Parathyroid adenoma (tissue), 2 donors: ENCODE results near the gene TMCC1.
"Not testable (repeated sequence)": the region's sequence is repeated elsewhere in the genome, so short reads cannot be mapped to it uniquely, and the experiment has no call there.

ENCODE experiments used
- H2AFZ ChIP-seq: fragments of 300-600 bp; sonication (generic); one replicate; pipeline ENCODE4 v1.7.0; 2017; ENCODE audit warnings: antibody characterized with exemption, mild to moderate bottlenecking
- H3K27ac ChIP-seq: fragments of 300-600 bp; sonication (generic); one replicate; pipeline ENCODE4 v1.7.0; 2017
- H3K27me3 ChIP-seq: fragments of 300-600 bp; sonication (generic); one replicate; pipeline ENCODE4 v1.7.0; 2017; ENCODE audit warnings: low read length; ENCODE audit not compliant: control insufficient read depth, insufficient read depth
- H3K36me3 ChIP-seq: fragments of 300-600 bp; sonication (generic); one replicate; pipeline ENCODE4 v1.7.0; 2017; ENCODE audit warnings: low read length; ENCODE audit not compliant: control insufficient read depth, insufficient read depth
- H3K4me1 ChIP-seq: fragments of 300-600 bp; sonication (generic); one replicate; pipeline ENCODE4 v1.7.0; 2017; ENCODE audit warnings: control low read depth
- H3K4me2 ChIP-seq: fragments of 300-600 bp; sonication (generic); one replicate; pipeline ENCODE4 v1.7.0; 2017; ENCODE audit warnings: low read length
- H3K4me3 ChIP-seq: fragments of 300-600 bp; sonication (generic); one replicate; pipeline ENCODE4 v1.7.0; 2017; ENCODE audit warnings: low read depth, low read length
- H3K79me2 ChIP-seq: fragments of 300-600 bp; sonication (generic); one replicate; pipeline ENCODE4 v1.7.0; 2017; ENCODE audit warnings: control low read depth
- H3K9ac ChIP-seq: fragments of 300-600 bp; sonication (generic); one replicate; pipeline ENCODE4 v1.7.0; 2017; ENCODE audit warnings: mild to moderate bottlenecking
- H3K9me3 ChIP-seq: fragments of 300-600 bp; sonication (generic); one replicate; pipeline ENCODE4 v1.7.0; 2017; ENCODE audit warnings: low read length; ENCODE audit not compliant: control insufficient read depth
- TF ChIP-seq, protein P1 (sequence below): fragments of 300-600 bp; sonication (generic); IDR thresholded peaks from one replicate; pipeline ENCODE4 v1.7.0; 2017; ENCODE audit warnings: antibody characterized with exemption, mild to moderate bottlenecking
- donor health status: primary hyperparathyroidism.

Gene TMCC1

DNA sequence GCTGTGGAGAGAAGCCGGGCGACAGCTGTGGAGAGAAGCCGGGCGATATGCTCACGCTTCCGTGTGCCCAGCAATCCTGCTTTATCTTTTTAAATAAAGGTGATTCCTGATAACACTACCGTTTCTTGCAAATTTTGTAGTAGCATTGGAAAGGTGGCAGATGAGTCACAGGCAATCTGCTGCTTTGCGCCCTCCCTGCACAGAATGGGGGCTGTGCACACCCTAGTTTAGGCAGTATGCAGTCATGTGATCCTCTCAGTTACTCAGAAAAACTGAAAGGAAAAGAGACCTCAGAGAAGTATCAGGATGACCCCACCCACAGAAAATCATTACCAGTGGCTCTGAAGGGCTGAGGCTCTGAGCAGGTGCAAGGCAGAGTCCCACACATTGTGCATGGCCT, 24.9 kb upstream of the TMCC1 start:
- no peaks in the 10 kb centered on the region for H3K27me3 ChIP-seq
- no peak overlapping the region for H3K9ac ChIP-seq
- TF ChIP-seq, protein P1, sequence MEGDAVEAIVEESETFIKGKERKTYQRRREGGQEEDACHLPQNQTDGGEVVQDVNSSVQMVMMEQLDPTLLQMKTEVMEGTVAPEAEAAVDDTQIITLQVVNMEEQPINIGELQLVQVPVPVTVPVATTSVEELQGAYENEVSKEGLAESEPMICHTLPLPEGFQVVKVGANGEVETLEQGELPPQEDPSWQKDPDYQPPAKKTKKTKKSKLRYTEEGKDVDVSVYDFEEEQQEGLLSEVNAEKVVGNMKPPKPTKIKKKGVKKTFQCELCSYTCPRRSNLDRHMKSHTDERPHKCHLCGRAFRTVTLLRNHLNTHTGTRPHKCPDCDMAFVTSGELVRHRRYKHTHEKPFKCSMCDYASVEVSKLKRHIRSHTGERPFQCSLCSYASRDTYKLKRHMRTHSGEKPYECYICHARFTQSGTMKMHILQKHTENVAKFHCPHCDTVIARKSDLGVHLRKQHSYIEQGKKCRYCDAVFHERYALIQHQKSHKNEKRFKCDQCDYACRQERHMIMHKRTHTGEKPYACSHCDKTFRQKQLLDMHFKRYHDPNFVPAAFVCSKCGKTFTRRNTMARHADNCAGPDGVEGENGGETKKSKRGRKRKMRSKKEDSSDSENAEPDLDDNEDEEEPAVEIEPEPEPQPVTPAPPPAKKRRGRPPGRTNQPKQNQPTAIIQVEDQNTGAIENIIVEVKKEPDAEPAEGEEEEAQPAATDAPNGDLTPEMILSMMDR: no peak
- no peak overlapping the region for H2AFZ ChIP-seq
- peaks cover 1% of the 10 kb centered on the region for H3K4me1 ChIP-seq
- no peaks in the 10 kb centered on the region for H3K36me3 ChIP-seq
- H3K79me2 ChIP-seq: no peaks in the 10 kb centered on the region
- H3K27ac ChIP-seq: no peak overlapping the region
- H3K9me3 ChIP-seq: no peaks in the 10 kb centered on the region
- H3K4me3 ChIP-seq: no peak overlapping the region
- no peak overlapping the region for H3K4me2 ChIP-seq

- H3K4me2 ChIP-seq: no peak overlapping the region
- H3K27ac ChIP-seq: no peak overlapping the region
- no peaks in the 10 kb centered on the region for H3K79me2 ChIP-seq
- peaks cover 3% of the 10 kb centered on the region for H3K4me1 ChIP-seq
- H3K9ac ChIP-seq: no peak overlapping the region
- H3K36me3 ChIP-seq: no peaks in the 10 kb centered on the region
- H3K4me3 ChIP-seq: no peak overlapping the region
- TF ChIP-seq, protein P1: no peak
- no peak overlapping the region for H2AFZ ChIP-seq
- no peaks in the 10 kb centered on the region for H3K27me3 ChIP-seq
- H3K9me3 ChIP-seq: no peaks in the 10 kb centered on the region
Observed at GRCh38 chr3:129917423-129918007, 24.0 kb upstream of the TMCC1 start.

- H3K36me3 ChIP-seq: no peaks in the 10 kb centered on the region
- no peak overlapping the region for H3K27ac ChIP-seq
Observed at GRCh38 chr3:129913618-129914017, 20.1 kb upstream of the TMCC1 start.

GRCh38 chr3:129911261-129911861, 17.9 kb upstream of the TMCC1 start:
- no peak overlapping the region for H3K4me3 ChIP-seq
- no peaks in the 10 kb centered on the region for H3K9me3 ChIP-seq
- no peak overlapping the region for H3K27ac ChIP-seq

More at GRCh38 chr3:129913618-129914017, 20.1 kb upstream of the TMCC1 start:
- Histone ChIP-seq H3K4me2 (no peak overlapping the region), H3K4me3 (no peak overlapping the region), H2AFZ (no peak overlapping the region), H3K27me3 (no peaks in the 10 kb centered on the region), H3K79me2 (no peaks in the 10 kb centered on the region), H3K9ac (no peak overlapping the region), H3K9me3 (no peaks in the 10 kb centered on the region), H3K4me1 (peaks cover 3% of the 10 kb centered on the region)
- TF ChIP-seq, protein P1: no peak

GRCh38 chr3:129909235-129909634, 15.7 kb upstream of the TMCC1 start:
- not testable (repeated sequence) for H3K27ac ChIP-seq, H3K36me3 ChIP-seq, H3K4me1 ChIP-seq, H3K9me3 ChIP-seq, H2AFZ ChIP-seq, H3K27me3 ChIP-seq, H3K79me2 ChIP-seq, H3K4me2 ChIP-seq, H3K9ac ChIP-seq, H3K4me3 ChIP-seq

More at GRCh38 chr3:129911261-129911861, 17.9 kb upstream of the TMCC1 start:
- H3K4me2 ChIP-seq: no peak overlapping the region
- H3K36me3 ChIP-seq: no peaks in the 10 kb centered on the region
- no peak overlapping the region for H2AFZ ChIP-seq
- H3K9ac ChIP-seq: no peak overlapping the region
- no peaks in the 10 kb centered on the region for H3K27me3 ChIP-seq
- peaks cover 3% of the 10 kb centered on the region for H3K4me1 ChIP-seq
- TF ChIP-seq, protein P1: no peak
- no peaks in the 10 kb centered on the region for H3K79me2 ChIP-seq
